HepG2 (cell line): Measurements from ENCODE around the gene PIGX. TPM values are rescaled to one million over a fixed set of nuclear protein-coding genes. Genes with fewer than 3 reads are reported as not detected.
A peak's percentile ranks its signal among the peaks of the same experiment; 100 is the strongest.

Source experiments
- ADNP ChIP-seq: sonication (generic); formaldehyde crosslinking; IDR thresholded peaks from 2 replicates; pipeline ENCODE4 v1.4.0; 2020; ENCODE audit warnings: missing genetic modification reagents
- NFKB2 ChIP-seq: sonication (generic); formaldehyde crosslinking; IDR thresholded peaks from 2 replicates; pipeline ENCODE4 v1.4.0; 2020; ENCODE audit warnings: missing genetic modification reagents, borderline replicate concordance
- RFXAP ChIP-seq: sonication (generic); formaldehyde crosslinking; IDR thresholded peaks from 2 replicates; pipeline ENCODE4 v1.4.0; 2020; ENCODE audit warnings: missing genetic modification reagents, borderline replicate concordance
- RXRA ChIP-seq: sonication (generic); formaldehyde crosslinking; IDR thresholded peaks from 2 replicates; pipeline ENCODE4 v1.5.1; 2020; ENCODE audit warnings: missing genetic modification reagents
- ZFX ChIP-seq: sonication (generic); formaldehyde crosslinking; IDR thresholded peaks from 2 replicates; pipeline ENCODE4 v1.4.0; 2020; ENCODE audit warnings: mild to moderate bottlenecking, low read depth, missing genetic modification reagents, moderate library complexity
- ZFY ChIP-seq: sonication (generic); formaldehyde crosslinking; IDR thresholded peaks from 2 replicates; pipeline ENCODE4 v1.4.0; 2020; ENCODE audit warnings: missing genetic modification reagents
- ZIK1 ChIP-seq: sonication (generic); formaldehyde crosslinking; IDR thresholded peaks from 2 replicates; pipeline ENCODE4 v1.5.0; 2020; ENCODE audit warnings: mild to moderate bottlenecking, low read depth, missing genetic modification reagents, borderline replicate concordance
- ZNF136 ChIP-seq: sonication (generic); formaldehyde crosslinking; IDR thresholded peaks from 2 replicates; pipeline ENCODE4 v1.8.1; 2022; ENCODE audit warnings: low read depth, mild to moderate bottlenecking, moderate library complexity, missing genetic modification reagents
- ZNF746 ChIP-seq: sonication (generic); formaldehyde crosslinking; IDR thresholded peaks from 2 replicates; pipeline ENCODE4 v1.8.0; 2022; ENCODE audit warnings: mild to moderate bottlenecking, missing genetic modification reagents
- polyA plus RNA-seq, 8 experiments: library from polyadenylated mRNA; depleted of rRNA in 3 of 8; stranded (reverse) in 7 of 8; unstranded in 1 of 8; fragments of >200 nt; fragmentation: Illumina TruSeq in 4 of 8; extraction: Trizol in 4 of 8; gene quantifications; 2 replicates each; pipeline versions ENCODE4 v1.2.1 to v1.2.3, GENCODE V29; 2011 to 2016; ENCODE audit warnings: low read depth in 4 of 8, missing spikeins in 1 of 8, mixed read lengths in 1 of 8; ENCODE audit not compliant: insufficient read depth in 1 of 8
- total RNA-seq, 5 experiments: library from RNA; depleted of rRNA; stranded (reverse); fragments of >200 nt; fragmentation: Illumina TruSeq; extraction: Trizol; gene quantifications; 2 replicates each; pipeline ENCODE4 v1.2.3, GENCODE V29; 2016; ENCODE audit warnings: low read depth in 1 of 5
- TF ChIP-seq, protein P1 (sequence below): sonication (generic); formaldehyde crosslinking; IDR thresholded peaks from 2 replicates; pipeline ENCODE4 v1.4.0; 2020; ENCODE audit warnings: mild to moderate bottlenecking, low read depth, missing genetic modification reagents
- TF ChIP-seq, protein P2 (sequence below): sonication (generic); formaldehyde crosslinking; IDR thresholded peaks from 2 replicates; pipeline ENCODE4 v1.8.1; 2022; ENCODE audit warnings: mild to moderate bottlenecking, missing genetic modification reagents
- TF ChIP-seq, protein P3 (sequence below): sonication (generic); formaldehyde crosslinking; IDR thresholded peaks from 2 replicates; pipeline ENCODE4 v1.4.0; 2020; ENCODE audit warnings: missing genetic modification reagents
- TF ChIP-seq, protein P4 (sequence below): sonication (generic); formaldehyde crosslinking; IDR thresholded peaks from 2 replicates; pipeline ENCODE4 v1.4.0; 2020; ENCODE audit warnings: missing genetic modification reagents

Gene PIGX
- total and polyA plus RNA-seq, 2 of the 13 experiments (the other 11 are each of a cell fraction or from before 2014, with no cell fraction given), result 13.2 to 21.3 TPM

DNA sequence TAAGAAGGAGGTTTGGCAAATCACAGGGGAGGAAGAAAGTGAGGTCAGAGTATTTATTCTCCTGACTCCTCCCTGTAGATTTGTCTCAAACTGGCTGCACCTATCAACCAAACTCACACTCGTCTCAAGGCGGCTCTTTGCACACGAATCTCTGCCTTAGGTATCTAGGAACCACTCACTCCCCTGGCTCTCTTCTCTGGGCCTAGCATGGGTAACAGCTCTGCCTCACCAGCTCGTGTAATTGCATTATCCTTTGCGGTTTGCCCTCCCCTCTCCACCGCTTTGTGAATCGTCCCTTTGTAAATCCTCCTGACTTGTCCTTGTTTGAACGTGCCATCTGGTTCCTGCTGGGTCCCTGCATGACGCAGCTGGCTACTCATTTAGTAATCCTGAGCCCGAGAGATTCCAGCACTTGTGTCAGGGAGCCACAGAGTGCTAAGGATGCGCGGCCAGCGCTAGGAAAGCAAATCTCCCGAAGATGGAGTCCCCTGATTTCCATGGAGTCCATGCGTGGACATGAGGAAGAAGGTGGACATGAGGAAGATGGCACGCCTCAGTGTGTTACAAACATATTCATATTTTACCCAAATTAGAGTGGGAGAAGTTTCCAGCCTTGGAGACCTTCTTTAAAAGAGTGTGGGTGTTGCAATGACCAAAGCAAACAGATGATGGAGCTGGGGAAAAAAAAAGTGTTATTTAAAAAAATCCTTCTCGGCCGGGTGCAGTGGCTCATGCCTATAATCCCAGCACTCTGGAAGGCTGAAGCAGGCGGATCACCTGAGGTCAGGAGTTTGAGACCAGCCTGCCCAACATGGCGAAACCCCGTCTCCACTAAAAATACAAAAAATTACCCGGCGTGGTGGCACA, 45.9 kb upstream of the PIGX start (continued):
- no peak for TF ChIP-seq NFKB2 (CRISPR knock-in tag)
- no peak for TF ChIP-seq ZNF746 (CRISPR knock-in tag)
- TF ChIP-seq, protein P1, sequence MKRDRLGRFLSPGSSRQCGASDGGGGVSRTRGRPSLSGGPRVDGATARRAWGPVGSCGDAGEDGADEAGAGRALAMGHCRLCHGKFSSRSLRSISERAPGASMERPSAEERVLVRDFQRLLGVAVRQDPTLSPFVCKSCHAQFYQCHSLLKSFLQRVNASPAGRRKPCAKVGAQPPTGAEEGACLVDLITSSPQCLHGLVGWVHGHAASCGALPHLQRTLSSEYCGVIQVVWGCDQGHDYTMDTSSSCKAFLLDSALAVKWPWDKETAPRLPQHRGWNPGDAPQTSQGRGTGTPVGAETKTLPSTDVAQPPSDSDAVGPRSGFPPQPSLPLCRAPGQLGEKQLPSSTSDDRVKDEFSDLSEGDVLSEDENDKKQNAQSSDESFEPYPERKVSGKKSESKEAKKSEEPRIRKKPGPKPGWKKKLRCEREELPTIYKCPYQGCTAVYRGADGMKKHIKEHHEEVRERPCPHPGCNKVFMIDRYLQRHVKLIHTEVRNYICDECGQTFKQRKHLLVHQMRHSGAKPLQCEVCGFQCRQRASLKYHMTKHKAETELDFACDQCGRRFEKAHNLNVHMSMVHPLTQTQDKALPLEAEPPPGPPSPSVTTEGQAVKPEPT (CRISPR knock-in tag), result no peak
- TF ChIP-seq ZIK1, result no peak
- TF ChIP-seq ZNF136 (CRISPR knock-in tag), result no peak
- TF ChIP-seq, protein P2, sequence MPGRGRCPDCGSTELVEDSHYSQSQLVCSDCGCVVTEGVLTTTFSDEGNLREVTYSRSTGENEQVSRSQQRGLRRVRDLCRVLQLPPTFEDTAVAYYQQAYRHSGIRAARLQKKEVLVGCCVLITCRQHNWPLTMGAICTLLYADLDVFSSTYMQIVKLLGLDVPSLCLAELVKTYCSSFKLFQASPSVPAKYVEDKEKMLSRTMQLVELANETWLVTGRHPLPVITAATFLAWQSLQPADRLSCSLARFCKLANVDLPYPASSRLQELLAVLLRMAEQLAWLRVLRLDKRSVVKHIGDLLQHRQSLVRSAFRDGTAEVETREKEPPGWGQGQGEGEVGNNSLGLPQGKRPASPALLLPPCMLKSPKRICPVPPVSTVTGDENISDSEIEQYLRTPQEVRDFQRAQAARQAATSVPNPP (CRISPR knock-in tag), result no peak
- TF ChIP-seq, protein P3, sequence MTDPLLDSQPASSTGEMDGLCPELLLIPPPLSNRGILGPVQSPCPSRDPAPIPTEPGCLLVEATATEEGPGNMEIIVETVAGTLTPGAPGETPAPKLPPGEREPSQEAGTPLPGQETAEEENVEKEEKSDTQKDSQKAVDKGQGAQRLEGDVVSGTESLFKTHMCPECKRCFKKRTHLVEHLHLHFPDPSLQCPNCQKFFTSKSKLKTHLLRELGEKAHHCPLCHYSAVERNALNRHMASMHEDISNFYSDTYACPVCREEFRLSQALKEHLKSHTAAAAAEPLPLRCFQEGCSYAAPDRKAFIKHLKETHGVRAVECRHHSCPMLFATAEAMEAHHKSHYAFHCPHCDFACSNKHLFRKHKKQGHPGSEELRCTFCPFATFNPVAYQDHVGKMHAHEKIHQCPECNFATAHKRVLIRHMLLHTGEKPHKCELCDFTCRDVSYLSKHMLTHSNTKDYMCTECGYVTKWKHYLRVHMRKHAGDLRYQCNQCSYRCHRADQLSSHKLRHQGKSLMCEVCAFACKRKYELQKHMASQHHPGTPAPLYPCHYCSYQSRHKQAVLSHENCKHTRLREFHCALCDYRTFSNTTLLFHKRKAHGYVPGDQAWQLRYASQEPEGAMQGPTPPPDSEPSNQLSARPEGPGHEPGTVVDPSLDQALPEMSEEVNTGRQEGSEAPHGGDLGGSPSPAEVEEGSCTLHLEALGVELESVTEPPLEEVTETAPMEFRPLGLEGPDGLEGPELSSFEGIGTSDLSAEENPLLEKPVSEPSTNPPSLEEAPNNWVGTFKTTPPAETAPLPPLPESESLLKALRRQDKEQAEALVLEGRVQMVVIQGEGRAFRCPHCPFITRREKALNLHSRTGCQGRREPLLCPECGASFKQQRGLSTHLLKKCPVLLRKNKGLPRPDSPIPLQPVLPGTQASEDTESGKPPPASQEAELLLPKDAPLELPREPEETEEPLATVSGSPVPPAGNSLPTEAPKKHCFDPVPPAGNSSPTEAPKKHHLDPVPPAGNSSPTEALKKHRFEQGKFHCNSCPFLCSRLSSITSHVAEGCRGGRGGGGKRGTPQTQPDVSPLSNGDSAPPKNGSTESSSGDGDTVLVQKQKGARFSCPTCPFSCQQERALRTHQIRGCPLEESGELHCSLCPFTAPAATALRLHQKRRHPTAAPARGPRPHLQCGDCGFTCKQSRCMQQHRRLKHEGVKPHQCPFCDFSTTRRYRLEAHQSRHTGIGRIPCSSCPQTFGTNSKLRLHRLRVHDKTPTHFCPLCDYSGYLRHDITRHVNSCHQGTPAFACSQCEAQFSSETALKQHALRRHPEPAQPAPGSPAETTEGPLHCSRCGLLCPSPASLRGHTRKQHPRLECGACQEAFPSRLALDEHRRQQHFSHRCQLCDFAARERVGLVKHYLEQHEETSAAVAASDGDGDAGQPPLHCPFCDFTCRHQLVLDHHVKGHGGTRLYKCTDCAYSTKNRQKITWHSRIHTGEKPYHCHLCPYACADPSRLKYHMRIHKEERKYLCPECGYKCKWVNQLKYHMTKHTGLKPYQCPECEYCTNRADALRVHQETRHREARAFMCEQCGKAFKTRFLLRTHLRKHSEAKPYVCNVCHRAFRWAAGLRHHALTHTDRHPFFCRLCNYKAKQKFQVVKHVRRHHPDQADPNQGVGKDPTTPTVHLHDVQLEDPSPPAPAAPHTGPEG (CRISPR knock-in tag), result no peak
- no peak; the same call in 1 of the 2 replicates for TF ChIP-seq ZFX (CRISPR knock-in tag)
- TF ChIP-seq RXRA (CRISPR knock-in tag), result peak; percentile 82
- TF ChIP-seq, protein P4, sequence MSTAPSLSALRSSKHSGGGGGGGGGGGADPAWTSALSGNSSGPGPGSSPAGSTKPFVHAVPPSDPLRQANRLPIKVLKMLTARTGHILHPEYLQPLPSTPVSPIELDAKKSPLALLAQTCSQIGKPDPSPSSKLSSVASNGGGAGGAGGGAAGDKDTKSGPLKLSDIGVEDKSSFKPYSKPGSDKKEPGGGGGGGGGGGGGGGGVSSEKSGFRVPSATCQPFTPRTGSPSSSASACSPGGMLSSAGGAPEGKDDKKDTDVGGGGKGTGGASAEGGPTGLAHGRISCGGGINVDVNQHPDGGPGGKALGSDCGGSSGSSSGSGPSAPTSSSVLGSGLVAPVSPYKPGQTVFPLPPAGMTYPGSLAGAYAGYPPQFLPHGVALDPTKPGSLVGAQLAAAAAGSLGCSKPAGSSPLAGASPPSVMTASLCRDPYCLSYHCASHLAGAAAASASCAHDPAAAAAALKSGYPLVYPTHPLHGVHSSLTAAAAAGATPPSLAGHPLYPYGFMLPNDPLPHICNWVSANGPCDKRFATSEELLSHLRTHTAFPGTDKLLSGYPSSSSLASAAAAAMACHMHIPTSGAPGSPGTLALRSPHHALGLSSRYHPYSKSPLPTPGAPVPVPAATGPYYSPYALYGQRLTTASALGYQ (CRISPR knock-in tag), result no peak
- TF ChIP-seq ZFY, result no peak
- no peak for TF ChIP-seq ADNP (CRISPR knock-in tag)
- TF ChIP-seq RFXAP (CRISPR knock-in tag), result no peak
